ENCODE results near the gene DDI2. TPM values are rescaled to one million over a fixed set of nuclear protein-coding genes. Genes with fewer than 3 reads are reported as not detected.

DDI2 gene
- total RNA-seq, 1 donor from 2014 or later, result 26.1 TPM

DNA sequence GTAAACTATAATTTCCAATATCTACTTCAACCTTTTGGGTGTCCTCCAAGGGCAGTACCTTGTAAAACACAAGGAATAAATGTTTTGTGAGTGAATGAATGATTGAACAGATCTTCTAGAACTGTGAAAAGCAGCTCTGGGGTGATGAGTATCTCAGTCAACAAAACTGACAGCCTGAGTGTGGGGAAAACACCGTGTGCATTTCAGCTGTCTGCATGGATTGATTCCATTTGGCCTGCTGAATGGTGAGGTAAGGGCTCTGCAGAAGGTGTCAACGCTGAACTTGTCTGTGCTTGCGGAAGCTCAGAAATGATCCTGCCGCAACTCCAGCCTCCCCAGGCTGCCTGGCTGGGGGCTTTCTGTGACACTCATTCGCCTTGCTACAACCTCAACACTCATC, 25.0 kb upstream of the DDI2 start:
- H3K4me3 ChIP-seq (ENCODE audit: insufficient read depth, low read depth, low read length), result no peak overlapping the region
- no peaks in the 10 kb centered on the region for H3K4me1 ChIP-seq (ENCODE audit: insufficient read depth, low read length)
- no peaks in the 10 kb centered on the region for H4K20me1 ChIP-seq (ENCODE audit: insufficient read depth, low read length)
- H3K79me2 ChIP-seq (ENCODE audit: insufficient read depth, low read length), result no peaks in the 10 kb centered on the region
- H3K9me3 Mint-ChIP-seq (ENCODE audit: unreplicated experiment), result no peaks in the 10 kb centered on the region
- H3K36me3 Mint-ChIP-seq (ENCODE audit: low read depth, unreplicated experiment), result peaks cover 2% of the 10 kb centered on the region
- H3K27ac ChIP-seq (ENCODE audit: low read depth, low read length), result no peak overlapping the region
- TF ChIP-seq, protein P1, sequence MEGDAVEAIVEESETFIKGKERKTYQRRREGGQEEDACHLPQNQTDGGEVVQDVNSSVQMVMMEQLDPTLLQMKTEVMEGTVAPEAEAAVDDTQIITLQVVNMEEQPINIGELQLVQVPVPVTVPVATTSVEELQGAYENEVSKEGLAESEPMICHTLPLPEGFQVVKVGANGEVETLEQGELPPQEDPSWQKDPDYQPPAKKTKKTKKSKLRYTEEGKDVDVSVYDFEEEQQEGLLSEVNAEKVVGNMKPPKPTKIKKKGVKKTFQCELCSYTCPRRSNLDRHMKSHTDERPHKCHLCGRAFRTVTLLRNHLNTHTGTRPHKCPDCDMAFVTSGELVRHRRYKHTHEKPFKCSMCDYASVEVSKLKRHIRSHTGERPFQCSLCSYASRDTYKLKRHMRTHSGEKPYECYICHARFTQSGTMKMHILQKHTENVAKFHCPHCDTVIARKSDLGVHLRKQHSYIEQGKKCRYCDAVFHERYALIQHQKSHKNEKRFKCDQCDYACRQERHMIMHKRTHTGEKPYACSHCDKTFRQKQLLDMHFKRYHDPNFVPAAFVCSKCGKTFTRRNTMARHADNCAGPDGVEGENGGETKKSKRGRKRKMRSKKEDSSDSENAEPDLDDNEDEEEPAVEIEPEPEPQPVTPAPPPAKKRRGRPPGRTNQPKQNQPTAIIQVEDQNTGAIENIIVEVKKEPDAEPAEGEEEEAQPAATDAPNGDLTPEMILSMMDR (IDR thresholded peaks at IDR 0.05; ENCODE audit: insufficient read depth, low read depth, low read length), result no peak
- TF ChIP-seq EZH2 (IDR thresholded peaks at IDR 0.05; ENCODE audit: insufficient read depth, low read length), result no peak
- H3K4me2 ChIP-seq (ENCODE audit: low read length), result no peak overlapping the region
- FAIRE-seq (no peak), DNase-seq (ENCODE audit: low read depth) (no peak)
- H3K27me3 Mint-ChIP-seq (ENCODE audit: low read depth, unreplicated experiment), result peaks cover 5% of the 10 kb centered on the region
- no peaks in the 10 kb centered on the region for H3K4me1 Mint-ChIP-seq (ENCODE audit: low read depth, unreplicated experiment)
- H3K4me3 Mint-ChIP-seq (ENCODE audit: unreplicated experiment), result no peak overlapping the region
- H2AFZ ChIP-seq (ENCODE audit: low read depth, low read length), result no peak overlapping the region
- no peak overlapping the region for H3K9ac ChIP-seq (ENCODE audit: low read length)
- H3K27me3 ChIP-seq (ENCODE audit: insufficient read depth, low read length), result no peaks in the 10 kb centered on the region
- no peaks in the 10 kb centered on the region for H3K9me3 ChIP-seq (ENCODE audit: insufficient read depth, low read depth, low read length)
- no peaks in the 10 kb centered on the region for H3K36me3 ChIP-seq (ENCODE audit: insufficient read depth, low read length)
- H3K27ac Mint-ChIP-seq (ENCODE audit: unreplicated experiment), result no peak overlapping the region

DNA sequence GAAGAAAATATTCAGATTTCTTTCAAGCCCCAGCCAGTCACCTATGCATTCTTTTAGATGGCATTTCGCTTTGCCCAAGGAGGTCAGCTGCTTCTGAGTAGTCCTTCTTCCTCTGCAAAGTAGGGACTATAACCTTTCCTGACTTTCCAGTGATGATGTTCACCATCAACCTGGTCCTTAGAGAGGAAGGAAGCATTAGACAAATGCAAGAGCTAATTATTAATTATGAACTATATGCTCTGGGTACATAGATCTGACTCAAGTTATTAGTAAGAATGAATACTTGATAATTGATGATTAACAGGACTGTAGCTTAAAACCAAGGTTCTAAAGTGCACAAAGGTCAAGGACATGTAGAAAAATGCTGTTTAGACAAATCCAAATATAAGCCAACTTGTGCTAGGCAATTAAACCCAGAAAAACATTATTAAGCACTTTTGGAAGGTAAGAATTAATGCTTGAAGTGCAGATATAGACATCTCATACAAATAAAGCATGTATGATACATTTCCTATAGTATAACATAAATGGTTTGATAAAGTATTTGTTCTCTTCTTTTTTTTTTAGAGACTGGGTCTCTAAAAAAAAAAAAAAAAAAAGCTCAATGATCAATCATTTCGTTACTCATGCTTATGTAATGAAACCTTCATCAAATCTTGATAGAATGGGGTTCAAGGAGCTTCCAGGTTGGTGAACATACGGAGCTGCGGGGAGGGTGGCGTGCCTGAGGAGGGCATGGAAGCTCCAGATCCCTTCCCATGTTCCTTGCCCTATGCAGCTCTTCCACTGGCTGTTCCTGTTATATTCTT, 21.2 kb upstream of the DDI2 start:
- H3K4me3 Mint-ChIP-seq (ENCODE audit: unreplicated experiment), result no peak overlapping the region
- Histone ChIP-seq H2AFZ (ENCODE audit: low read depth, low read length) (no peak overlapping the region), H4K20me1 (ENCODE audit: insufficient read depth, low read length) (no peaks in the 10 kb centered on the region), H3K4me2 (ENCODE audit: low read length) (no peak overlapping the region), H3K4me3 (ENCODE audit: insufficient read depth, low read depth, low read length) (no peak overlapping the region), H3K9me3 (ENCODE audit: insufficient read depth, low read depth, low read length) (no peaks in the 10 kb centered on the region), H3K27ac (ENCODE audit: low read depth, low read length) (no peak overlapping the region), H3K4me1 (ENCODE audit: insufficient read depth, low read length) (no peaks in the 10 kb centered on the region), H3K79me2 (ENCODE audit: insufficient read depth, low read length) (no peaks in the 10 kb centered on the region), H3K27me3 (ENCODE audit: insufficient read depth, low read length) (no peaks in the 10 kb centered on the region), H3K9ac (ENCODE audit: low read length) (no peak overlapping the region), H3K36me3 (ENCODE audit: insufficient read depth, low read length) (no peaks in the 10 kb centered on the region)
- no peak overlapping the region for H3K27ac Mint-ChIP-seq (ENCODE audit: unreplicated experiment)
- H3K9me3 Mint-ChIP-seq (ENCODE audit: unreplicated experiment), result no peaks in the 10 kb centered on the region
- H3K27me3 Mint-ChIP-seq (ENCODE audit: low read depth, unreplicated experiment), result peaks cover 9% of the 10 kb centered on the region
- TF ChIP-seq, protein P1 (IDR thresholded peaks at IDR 0.05; ENCODE audit: insufficient read depth, low read depth, low read length), result no peak
- no peak for TF ChIP-seq EZH2 (IDR thresholded peaks at IDR 0.05; ENCODE audit: insufficient read depth, low read length)
- no peaks in the 10 kb centered on the region for H3K4me1 Mint-ChIP-seq (ENCODE audit: low read depth, unreplicated experiment)
- DNase-seq (ENCODE audit: low read depth) (no peak), FAIRE-seq (peak; percentile 29)
- H3K36me3 Mint-ChIP-seq (ENCODE audit: low read depth, unreplicated experiment), result no peaks in the 10 kb centered on the region

DNA sequence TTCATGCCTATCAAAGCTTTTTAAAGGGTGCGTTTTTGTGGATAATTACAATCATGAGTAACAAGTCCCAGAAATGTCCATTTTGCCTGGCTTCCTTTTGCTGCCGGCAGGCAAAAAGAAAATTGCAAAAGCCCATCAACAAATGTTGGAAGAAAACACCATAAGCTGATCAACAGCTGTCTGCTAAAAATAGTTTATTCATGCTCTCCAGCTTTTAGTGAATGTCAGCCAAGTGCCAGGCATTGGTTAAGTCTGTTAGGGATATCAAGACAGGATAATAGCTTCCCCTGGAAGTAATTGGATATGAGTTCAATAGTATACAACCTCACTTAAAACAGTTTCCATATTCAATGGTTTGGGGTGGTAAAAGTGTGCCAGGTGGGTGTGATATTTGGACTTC, 18.8 kb upstream of the DDI2 start:
- FAIRE-seq, result no peak
- Histone ChIP-seq H2AFZ (ENCODE audit: low read depth, low read length) (no peak overlapping the region), H3K36me3 (ENCODE audit: insufficient read depth, low read length) (no peaks in the 10 kb centered on the region), H3K4me2 (ENCODE audit: low read length) (no peak overlapping the region), H3K79me2 (ENCODE audit: insufficient read depth, low read length) (peaks cover 2% of the 10 kb centered on the region), H3K4me3 (ENCODE audit: insufficient read depth, low read depth, low read length) (no peak overlapping the region), H3K9me3 (ENCODE audit: insufficient read depth, low read depth, low read length) (no peaks in the 10 kb centered on the region), H3K27me3 (ENCODE audit: insufficient read depth, low read length) (no peaks in the 10 kb centered on the region), H3K4me1 (ENCODE audit: insufficient read depth, low read length) (no peaks in the 10 kb centered on the region), H4K20me1 (ENCODE audit: insufficient read depth, low read length) (no peaks in the 10 kb centered on the region), H3K9ac (ENCODE audit: low read length) (no peak overlapping the region), H3K27ac (ENCODE audit: low read depth, low read length) (no peak overlapping the region)
- TF ChIP-seq, protein P1 (IDR thresholded peaks at IDR 0.05; ENCODE audit: insufficient read depth, low read depth, low read length), result no peak
- TF ChIP-seq EZH2 (IDR thresholded peaks at IDR 0.05; ENCODE audit: insufficient read depth, low read length), result no peak
- H3K36me3 Mint-ChIP-seq (ENCODE audit: low read depth, unreplicated experiment), result no peaks in the 10 kb centered on the region
- no peak overlapping the region for H3K4me3 Mint-ChIP-seq (ENCODE audit: unreplicated experiment)
- H3K27me3 Mint-ChIP-seq (ENCODE audit: low read depth, unreplicated experiment), result peaks cover 9% of the 10 kb centered on the region
- DNase-seq (ENCODE audit: low read depth), result no peak
- no peak overlapping the region for H3K27ac Mint-ChIP-seq (ENCODE audit: unreplicated experiment)
- H3K4me1 Mint-ChIP-seq (ENCODE audit: low read depth, unreplicated experiment), result peaks cover 2% of the 10 kb centered on the region
- H3K9me3 Mint-ChIP-seq (ENCODE audit: unreplicated experiment), result no peaks in the 10 kb centered on the region
